A549 treated with dexamethasone at 1 μM for 4 hours (cell line): ENCODE measurements around the gene CD44. TPM values are rescaled to one million over a fixed set of nuclear protein-coding genes. Genes with fewer than 3 reads are reported as not detected.

Source experiments
- total RNA-seq: library from RNA; stranded (reverse); fragments of 200-300 nt; extraction: Qiagen RNA extraction; gene quantifications from 5 replicates; pipeline ENCODE4 v1.2.3, GENCODE V29; 2022

Gene CD44
- total RNA-seq, result 685 to 926 TPM (median 838 TPM) in 5 replicates

GRCh38 chr11:35138943-35139721 is at the start of gene CD44:
Gene CD44, plus strand, starts transcription at chr11:35139171. Its CDS starts 133 bp downstream, at chr11:35139304.

Other genes starting within 250 kb of the CD44 start
- 22.1 to 26.9 TPM (median 24.3 TPM) in 5 replicates for gene APIP, start 222.8 kb upstream of the CD44 start, total RNA-seq
- gene PDHX, start 222.6 kb upstream of the CD44 start, total RNA-seq, result 27.2 to 32.0 TPM (median 31.5 TPM) in 5 replicates